Measurements from ENCODE around the gene M1AP.

M1AP gene, protein sequence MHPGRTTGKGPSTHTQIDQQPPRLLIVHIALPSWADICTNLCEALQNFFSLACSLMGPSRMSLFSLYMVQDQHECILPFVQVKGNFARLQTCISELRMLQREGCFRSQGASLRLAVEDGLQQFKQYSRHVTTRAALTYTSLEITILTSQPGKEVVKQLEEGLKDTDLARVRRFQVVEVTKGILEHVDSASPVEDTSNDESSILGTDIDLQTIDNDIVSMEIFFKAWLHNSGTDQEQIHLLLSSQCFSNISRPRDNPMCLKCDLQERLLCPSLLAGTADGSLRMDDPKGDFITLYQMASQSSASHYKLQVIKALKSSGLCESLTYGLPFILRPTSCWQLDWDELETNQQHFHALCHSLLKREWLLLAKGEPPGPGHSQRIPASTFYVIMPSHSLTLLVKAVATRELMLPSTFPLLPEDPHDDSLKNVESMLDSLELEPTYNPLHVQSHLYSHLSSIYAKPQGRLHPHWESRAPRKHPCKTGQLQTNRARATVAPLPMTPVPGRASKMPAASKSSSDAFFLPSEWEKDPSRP

DNA sequence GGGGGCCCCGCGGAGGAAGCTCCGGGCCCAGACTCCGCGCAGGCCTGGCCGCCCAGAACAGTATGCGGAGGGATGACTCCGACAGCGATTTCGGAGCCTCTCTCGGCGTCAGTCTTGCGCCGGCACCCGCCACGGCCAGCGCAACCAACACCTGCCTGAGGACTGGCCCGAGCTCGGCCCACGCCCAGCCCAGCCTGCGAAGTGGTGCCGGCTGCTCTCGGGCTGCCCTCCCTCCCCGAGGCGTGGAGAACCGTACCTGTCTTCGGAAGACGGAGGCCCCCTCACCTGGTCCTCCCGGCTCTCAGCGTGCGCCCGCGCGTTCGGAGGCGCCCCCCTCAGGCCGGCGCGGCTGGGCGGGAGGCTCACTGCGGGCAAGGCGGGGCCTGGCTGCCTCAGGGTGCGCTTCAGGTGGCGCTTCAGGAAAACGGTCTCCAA is at the start of gene M1AP:
M1AP (minus strand) TSS at position 322 of the 435 bp plus-strand sequence. CDS start 8,055 bp downstream, outside the sequence.
- peak in 1 of 2 donors; percentile 4 for DNase-seq

DNA sequence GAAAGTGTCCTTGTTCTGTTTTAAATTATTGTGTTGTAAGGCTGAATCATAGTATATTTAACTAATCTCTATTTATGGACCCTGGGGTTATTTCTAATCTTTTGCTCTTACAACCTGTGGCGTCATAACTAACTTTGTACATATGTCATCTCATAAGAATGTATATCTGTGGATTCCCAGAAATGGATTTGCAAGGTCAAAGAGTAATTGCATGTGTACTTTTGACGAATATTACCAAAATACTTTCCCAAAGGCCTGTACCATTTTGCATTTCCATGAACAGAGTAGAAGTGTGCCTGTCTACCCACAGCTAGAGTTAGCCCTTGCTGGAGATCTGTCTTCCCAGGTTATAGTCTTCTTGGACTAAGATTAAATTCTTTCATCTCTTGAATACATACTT is 48.7 kb upstream of the M1AP start:
- no peak for DNase-seq

DNA sequence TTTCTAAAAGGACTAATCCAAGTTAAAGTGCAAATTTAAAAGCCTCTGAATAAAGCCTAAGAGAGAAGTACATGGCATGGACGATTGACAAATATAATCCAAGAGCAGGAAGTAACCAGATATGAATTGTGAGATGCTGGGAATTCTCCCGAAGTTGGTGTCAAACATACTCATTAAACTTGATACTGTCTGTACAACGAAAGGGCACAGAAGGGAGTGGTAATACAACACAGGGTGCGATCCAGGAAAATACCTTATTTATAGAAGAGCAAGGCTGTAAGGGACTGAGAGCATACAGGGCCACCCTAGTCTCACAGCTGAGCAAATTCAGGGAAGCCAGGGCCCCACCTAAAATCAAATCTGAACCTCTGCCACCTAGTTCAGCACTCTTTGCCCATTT is 47.5 kb upstream of the M1AP start:
- DNase-seq, result no peak

DNA sequence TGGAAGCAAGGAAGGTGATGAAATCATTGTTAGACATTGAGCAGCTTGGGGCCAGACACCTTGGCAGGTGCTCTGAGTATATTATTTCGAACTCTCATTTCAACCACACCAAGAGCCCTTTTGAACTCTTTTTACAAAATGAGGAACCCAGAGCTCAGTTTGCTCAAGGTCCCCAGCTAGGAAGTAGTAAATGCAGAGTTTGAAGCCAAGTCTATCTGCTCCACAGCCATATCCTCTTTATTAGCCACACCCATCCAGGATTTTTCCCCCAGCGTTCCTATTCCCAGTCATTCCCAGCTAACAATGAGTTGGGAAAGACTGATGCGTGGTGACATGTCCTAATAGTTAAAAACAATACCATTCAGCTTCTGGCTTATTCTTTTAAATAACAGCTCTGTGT is 46.2 kb upstream of the M1AP start:
- DNase-seq, result no peak

DNA sequence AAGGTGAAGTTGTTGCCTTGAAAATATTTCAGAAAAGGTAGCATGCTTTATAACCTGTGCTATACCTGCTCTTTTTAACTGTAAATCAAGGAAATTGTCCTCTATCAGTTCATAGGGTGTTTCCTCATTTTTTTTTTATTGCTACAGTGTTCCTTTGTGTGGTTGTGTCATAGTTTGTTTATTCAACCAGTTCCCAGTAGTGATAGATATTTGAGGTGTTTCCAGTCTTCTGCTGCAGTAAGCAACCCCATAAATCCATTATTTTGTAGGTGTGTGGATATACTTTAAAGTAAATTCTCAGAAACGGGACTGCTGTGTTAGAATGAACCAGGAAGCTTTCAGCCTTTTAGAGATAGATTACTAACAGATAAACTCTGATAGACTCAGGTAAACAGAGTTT is 45.5 kb upstream of the M1AP start:
- no peak for DNase-seq

DNA sequence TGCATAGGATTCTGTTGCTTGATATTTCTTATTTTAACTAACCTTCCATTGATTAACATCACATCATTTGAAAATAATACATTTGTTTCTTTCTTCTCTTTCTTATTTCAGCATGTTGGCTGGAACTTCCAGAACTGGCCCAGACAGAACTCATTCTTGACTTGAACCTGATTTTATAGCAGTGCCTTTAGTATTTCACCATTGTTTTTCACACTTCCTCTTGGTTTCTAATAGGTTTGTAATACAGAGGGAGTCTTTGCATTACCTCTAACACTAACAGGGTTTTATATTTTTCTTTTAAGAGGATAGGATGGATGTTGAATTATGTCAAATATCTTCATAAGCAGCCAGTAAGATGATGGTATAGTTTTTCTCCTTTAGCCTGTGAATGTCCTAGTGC is 45.1 kb upstream of the M1AP start:
- DNase-seq, result no peak

DNA sequence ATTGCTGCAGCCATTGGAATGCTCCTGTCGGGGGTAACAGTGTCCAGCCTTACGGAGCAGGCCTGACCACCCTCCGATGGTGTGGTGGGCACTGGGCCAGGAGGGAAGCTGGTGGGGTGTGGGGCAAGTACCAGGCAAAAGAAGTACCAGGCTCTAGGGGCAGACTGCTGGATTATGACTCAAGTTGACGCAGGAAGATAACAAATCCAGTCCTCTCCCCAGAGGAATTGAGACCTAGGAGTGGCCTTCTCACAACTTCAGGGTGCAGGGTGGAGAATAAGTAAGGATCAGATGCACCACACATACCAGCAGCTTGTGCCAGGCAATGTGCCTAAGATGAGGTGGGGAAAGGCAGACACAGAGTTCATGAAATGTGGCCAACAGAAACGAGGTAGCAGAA is 43.8 kb upstream of the M1AP start:
- no peak for DNase-seq

DNA sequence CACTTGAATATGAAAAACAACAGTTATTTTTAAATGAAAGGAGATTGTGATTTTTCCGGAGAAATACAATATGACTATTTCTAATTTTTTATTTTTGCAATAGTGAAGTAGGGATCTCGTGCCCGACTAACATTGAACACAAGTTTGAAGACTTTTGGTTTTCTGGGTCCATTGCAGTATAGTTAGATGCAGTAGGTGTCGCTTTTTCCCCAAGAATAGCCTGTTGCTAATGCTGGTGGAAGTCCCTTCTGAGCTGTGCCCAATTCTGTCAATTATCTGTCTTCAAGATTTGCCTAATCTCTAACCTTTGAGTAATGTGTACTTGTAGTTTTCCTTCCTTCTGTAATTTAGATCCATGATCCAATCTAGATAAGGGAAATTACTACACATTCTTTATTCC is 42.4 kb upstream of the M1AP start:
- peak; percentile 5 to 53 for DNase-seq

DNA sequence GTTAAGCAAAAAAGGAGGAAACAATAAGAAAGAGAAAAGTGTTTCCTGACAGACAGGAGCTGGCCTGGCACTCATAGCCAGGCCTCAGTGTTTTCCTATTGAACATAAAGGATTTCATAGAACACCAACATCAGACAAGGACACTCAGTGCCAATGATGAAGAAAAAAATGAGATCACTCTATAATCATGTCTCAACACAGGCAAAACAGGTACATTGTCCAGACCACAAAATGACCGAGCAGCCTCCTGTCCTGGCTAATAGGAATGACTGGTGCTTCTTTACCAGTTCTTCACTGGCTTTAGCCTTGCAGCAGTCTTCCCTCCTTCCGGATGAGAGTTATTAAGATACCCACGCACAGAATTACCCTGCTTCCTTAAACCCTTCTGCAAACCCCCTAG is 41.5 kb upstream of the M1AP start:
- DNase-seq, result no peak

DNA sequence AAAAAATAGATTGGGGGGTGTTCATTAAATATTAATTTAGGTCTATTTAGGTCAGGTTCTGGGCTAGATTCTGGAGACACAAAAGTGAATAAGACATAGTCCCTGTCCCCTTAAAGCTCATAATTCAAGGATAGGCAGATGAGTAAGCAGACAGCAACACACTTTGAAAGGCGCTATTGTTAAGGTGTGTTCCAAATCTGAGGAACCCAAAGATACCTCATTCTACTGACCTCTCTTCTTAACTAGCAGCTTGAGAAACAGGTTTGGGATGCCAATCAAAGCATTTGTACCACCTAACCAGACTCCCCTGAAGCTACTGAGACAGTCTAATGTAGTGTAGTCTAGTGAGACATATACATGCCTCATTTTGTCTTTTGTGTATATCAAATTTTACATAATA is 40.8 kb upstream of the M1AP start:
- DNase-seq, result no peak

DNA sequence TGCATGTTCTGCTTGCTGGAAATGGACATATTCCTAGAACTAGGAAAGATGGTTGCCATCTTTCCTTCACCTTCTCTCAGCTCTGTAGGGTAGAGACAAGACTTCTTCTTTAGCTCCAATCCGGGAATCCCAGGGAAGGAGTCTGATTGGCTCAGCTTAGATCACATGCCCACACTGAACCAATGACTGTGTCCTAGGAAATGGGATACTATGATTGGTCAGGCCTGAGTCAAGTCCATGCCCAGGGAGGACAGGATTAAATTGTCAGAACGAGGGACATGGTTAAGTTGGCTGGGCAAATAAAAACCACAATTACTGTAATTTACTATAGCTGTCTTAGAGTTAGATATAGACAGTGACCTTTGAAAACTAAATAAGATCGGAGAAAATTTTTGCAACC is 37.3 kb upstream of the M1AP start:
- no peak for DNase-seq

DNA sequence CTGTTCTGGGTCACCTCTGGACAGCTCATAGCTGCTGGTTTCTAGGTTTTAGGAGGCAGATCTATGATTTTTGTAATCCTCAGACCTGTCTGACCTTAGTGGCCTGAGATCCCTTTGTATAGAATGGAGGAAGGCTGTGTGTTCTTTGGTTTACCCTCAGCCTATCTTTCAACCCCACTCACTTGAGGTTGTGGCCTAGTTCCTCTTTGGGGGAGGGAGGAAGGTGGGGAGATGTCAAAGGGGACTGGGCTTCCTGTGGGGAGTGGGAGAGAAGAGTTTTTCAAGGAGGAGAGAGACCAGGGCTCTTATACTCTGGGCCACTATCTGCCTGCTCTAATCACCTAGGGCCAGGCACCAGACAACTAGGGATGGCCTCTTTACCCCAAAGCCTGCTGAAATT is 34.4 kb upstream of the M1AP start:
- DNase-seq, result no peak

DNA sequence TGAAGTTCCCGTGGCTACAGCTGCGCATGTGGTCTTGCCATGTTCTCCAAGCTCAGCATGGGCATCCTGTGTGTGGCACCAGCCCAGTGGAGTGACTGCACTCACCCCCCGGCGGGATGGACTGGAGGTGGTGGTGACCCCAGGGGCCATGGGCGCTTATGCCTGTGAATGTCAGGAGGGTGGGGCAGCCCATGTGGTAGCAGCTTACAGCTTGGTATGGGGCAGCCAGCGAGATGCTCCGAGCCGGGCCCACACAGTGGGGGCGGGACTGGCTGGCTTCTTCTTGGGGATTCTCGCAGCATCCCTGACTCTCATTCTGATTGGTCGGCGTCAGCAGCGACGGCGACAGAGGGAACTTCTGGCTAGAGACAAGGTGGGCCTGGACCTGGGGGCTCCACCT is 31.5 kb upstream of the M1AP start:
- DNase-seq, result no peak

DNA sequence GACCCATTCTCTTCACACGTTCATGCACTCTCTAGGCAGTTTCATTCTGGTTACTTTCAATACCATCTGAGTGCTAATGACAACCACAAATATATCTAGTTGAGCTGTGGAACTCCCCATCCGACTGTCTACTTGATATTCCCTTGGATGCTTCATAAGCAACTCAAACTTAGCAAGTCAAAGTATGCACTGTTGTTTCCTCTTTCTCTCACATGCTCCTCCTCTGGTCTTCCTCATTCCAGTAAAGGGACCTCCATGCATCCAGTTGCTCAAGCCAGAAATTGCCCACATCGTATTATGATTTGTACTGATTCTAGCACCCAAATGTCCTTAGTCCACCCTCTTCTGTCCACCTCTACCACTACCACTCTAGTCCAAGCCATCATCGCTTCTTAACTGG is 28.2 kb upstream of the M1AP start:
- DNase-seq, result no peak

DNA sequence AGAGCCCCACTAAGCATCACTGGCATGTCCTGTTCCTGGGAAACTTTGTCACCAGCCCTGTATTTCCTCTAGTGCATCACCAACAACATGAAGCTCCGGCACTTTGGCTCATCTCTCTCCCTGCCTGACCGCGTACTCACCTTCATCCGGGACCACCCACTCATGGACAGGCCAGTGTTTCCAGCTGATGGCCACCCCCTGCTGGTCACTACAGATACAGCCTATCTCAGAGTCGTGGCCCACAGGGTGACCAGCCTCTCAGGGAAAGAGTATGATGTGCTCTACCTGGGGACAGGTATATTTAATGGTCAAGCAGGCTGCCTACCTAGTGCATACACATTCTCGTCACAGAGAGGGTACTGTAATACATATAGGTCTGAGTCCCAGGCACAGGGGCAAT is 27.0 kb upstream of the M1AP start:
- DNase-seq, result no peak

DNA sequence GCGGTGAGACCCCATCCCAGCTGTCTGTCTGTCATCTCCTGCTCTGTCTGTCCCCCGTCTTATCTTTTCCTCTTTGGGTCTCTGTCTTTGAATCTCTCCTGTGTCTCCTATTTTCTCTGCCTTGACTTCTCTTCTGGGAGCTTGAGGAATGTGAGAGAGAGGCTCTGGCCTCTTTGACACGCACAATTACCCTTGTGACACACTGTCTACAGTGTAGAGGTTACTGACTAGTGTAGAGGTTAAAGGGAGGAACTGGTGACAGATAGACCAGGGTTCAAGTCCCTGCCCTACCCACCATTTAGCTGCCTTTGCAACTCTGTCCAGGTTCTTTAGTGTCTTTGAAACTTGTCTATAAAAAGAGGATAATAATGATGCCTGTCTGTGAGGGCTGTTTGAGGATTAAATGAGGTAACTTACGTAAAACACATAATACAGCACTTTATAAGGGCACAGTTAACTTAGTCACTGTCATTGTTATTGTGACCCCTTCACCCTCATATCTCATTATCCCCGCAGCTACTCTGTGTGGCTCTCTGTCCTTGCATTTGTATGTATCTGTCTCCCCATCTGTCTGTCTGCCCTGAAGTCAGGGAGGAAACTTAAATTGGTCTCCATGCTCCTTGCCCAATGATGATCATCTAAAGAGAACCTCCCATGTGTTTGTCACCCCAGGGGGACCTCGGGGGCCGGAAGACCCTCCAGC is 25.8 kb upstream of the M1AP start:
- no peak for DNase-seq

DNA sequence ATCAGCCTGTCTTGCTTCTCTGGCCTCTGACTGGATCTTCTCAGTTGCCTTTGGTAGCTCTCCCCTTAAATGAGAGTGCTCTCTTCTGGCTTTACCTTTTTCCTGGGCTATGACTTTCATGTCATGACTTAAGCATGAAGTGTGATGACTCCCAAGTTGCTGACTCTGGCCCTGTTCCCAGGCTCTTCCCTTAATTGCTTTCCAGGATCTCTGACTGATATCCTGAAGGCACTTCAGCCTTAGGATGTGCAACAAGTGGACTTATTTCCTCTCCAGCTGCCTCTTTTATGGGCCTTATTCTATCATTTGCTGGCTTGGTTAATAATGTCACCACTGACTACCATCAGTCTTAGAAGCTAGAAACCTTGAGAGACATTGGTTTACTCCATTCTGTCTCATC is 23.3 kb upstream of the M1AP start:
- no peak for DNase-seq

DNA sequence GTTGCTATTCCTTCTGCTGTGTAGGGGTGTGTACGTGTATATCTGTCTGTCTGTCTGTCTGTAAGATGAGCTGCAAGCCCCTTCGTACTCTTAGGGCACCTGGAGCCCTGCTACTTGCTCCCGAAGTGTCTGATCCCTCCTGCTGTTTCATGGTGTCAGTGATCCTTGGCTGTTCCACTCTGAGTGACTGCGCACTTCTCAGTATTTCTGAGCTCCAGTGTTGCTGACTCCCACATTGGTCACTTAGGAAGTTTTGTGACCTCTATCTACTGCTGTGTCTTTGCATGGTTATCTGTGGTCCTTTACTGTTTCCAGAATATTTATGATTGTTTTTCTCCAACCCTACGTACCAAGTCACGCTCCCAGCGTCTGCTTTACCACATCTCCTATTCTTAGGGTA is 22.1 kb upstream of the M1AP start:
- no peak for DNase-seq

DNA sequence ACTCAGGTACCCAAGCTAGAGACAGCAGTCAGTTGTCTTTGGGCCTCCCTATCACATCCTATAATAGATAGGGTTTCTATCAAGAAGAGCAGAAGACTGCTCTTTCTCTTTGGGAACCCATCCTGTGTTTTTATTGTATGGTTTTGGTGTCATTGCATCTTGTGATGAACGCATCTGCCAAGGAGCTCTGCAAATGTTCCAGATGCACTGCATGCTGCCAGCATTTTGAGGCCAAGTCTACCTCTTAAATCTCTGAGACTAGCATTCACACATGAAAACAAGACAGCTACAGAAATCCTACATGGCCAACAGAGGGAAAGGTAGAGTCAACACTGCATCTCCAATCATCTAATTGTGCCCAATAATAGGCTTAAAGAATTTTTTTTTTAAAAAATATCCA is 20.0 kb upstream of the M1AP start:
- no peak for DNase-seq

DNA sequence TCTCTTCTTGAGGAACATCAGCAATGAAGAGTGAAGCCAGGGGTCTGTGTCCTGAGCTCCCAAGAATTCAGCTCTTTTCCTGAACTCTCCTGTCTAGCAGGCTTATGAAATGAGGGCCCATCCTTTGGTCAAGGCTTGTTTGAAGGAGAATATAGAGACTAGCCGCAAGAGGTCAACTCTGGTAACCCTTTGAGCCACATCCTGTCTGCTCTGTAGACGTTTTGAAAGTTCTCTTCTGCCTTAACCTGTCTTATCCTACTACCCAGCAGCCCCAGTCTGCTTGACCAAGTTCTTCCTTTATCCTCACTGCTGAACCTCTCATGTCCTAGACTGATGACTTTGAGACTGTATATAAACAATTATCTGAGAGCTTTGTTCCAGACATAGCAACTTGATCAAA is 11.3 kb upstream of the M1AP start:
- no peak for DNase-seq

DNA sequence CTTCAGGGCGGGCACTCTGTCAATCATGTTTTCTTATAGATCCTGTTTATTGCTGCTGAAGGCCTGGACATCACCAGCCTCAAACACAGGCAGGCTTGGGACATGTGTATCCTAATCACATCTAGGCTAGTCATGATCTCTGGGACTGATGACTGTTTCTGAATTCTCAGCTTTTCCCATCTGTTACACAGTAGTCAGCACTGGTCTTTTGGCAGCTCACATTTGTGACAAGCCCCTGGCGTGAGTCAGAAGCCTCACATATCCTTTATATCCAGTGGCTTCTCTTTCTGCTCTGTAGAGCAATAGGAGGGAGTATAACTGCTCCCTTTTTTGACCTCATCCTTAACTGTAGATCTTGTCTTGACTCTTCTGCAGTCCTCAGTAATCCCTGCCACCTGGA is 10.4 kb upstream of the M1AP start:
- DNase-seq, result no peak

DNA sequence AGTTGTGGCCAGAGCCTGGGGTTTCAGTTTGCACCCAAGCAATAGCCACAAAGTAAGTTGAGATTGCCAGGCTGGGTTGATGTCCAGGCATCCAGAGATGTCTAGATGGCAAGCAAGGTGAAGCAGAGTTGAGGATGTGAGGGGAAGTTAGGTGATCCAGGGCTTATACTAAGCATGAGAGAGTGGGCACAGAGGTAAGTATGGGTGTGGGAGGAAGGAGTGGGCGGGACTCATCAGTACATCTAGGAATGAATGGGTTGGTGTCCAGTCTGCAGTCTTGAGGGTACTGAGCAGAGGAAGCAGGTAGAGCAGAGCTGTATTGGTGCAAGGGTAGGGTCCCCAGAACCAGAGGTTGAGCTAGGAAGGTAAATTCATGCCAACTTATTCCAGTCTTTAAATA is 7.4 kb upstream of the M1AP start:
- no peak for DNase-seq

DNA sequence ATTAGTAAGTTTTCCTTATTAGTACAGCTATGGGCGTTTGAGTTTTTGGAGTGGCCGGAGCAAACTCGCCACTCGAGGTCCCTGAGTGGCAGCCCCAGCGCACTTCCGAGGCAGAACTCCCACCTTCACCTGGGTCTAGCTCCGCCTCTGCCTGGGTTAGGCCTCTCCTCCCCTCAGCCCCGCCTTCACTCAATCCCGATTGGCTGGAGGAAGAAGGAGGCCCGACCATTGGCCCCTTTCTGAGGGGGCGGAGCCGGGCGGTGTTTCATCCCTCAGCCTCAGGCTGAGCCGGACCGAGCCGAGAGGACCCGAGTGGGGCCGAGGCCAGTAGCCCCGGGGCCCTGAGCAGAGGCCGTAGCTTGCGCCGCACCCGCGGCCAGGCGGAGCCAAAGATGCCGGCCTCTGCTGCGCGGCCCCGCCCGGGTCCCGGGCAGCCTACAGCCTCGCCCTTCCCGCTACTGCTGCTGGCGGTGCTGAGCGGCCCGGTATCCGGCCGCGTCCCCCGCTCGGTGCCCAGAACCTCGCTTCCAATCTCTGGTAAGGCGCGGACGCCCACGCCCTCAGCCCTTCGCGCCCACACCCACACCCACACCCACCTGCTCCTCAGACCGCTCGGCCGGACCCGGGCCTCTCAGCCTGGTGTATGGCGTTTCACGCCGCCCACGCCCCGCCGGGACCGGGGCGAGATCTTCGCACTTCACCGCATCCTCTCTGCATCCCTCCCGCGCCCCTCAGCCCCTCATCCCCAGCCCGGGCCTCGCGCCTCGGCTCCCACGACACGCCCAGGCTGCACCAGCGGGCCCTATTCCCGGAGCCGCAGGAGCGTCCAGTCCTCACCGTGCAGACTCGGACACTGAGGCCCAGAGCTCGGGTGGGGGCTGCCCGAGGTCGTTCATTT is 6.1 kb upstream of the M1AP start, which contains the start of gene SEMA4F:
SEMA4F (plus strand) TSS at position 263 of the 898 bp plus-strand sequence; CDS start at position 393, 130 bp downstream.
- DNase-seq, result peak; percentile 94 to 96
